C1 segment of cervical spinal cord (tissue), 14 donors: ENCODE measurements around the gene VIPR2.
A peak's percentile ranks its signal among the peaks of the same experiment; 100 is the strongest.

ENCODE experiments used
- DNase-seq, 14 donors: peaks; one replicate each; lab custom pipeline; 2025; lab: John Stamatoyannopoulos, UW

VIPR2 gene

DNA sequence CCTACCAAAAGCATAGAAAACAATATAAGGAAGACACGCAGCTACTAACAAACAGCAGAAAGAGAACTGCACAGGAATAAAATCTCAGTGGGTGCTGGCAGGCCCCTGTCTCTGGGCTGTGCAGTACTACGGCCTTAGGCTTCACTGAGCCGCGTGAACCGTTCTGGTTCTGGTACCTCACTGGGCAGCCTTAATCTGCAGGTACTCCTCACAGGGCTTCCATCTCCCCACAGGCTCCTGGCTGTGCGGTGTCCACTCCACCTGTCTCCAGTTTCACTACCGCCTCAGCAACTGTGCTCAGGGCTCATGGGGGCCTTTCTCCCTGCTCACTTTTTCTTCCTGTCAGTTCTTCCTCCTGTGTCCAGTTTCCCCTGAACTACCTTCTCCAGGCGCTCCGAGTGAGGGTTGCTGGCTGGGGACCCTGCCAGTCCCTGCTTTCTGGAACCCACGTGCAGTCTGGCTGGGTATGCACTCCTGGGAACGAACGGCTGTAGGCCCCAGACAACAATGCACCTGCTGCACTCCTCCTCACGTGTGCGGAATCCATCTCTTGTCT, 75.7 kb downstream of the VIPR2 start:
- DNase-seq, result no peak

DNA sequence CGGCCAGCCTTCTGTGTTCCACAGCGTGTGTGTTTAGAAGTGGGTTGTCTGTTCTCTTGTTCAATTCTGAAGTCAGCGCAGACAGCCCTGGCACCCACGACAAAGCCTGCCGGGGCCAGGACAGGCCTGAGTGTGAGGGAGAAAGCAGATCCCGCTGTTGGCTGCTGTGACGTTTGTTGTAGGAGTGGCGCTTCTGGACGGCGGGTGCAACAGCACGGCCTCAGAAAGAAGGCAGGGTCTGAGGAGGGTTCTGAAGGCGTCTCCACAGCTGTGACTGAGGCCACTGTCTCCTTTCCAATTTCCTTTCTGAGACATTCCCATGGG, 76.2 kb downstream of the VIPR2 start:
- peak in 8 of 14 donors; percentile 4 to 28 (median 14) for DNase-seq

DNA sequence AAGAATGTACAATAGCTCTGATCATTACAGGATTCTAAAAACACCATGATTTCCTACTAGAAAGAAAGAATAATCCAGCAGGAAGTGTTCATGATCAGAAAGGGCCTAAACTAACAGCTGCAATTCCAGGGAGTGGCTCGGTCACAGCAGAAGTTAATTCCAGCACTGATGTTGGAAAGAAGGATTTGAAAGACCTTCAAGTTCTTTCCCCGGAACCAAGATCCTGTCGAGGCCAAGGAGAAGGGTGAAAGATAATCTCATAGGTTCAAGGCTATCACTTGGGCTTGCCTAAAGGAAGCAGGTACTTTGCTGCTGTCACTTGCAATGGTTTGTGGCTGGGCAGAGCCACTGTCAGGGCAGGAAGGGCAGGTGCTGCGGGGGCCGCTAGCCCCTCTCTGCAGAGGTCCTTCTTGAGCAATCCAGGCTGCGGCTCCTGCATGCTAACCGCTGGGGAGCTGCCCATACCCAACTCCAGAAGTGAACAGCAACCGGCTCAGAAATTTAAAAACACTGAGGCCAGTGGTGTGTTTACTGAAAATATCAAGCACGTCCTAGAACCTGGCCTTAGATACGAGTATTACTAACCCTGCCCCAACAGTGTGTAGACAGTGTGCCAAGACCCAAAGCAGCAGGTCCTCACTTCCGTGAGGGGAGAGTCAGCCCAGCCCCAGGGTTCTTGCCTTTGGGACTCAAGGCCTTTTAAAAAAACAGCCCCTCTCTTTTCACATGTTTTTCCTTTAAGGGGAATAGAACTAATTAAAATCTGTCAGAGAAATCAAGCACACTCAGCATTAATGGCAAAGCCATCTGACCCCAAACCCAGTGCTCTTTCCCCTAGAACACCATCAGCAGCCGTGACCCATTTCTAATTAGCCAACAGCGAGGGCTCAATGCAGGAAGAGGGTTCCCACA, 76.8 kb downstream of the VIPR2 start:
- DNase-seq, result no peak

DNA sequence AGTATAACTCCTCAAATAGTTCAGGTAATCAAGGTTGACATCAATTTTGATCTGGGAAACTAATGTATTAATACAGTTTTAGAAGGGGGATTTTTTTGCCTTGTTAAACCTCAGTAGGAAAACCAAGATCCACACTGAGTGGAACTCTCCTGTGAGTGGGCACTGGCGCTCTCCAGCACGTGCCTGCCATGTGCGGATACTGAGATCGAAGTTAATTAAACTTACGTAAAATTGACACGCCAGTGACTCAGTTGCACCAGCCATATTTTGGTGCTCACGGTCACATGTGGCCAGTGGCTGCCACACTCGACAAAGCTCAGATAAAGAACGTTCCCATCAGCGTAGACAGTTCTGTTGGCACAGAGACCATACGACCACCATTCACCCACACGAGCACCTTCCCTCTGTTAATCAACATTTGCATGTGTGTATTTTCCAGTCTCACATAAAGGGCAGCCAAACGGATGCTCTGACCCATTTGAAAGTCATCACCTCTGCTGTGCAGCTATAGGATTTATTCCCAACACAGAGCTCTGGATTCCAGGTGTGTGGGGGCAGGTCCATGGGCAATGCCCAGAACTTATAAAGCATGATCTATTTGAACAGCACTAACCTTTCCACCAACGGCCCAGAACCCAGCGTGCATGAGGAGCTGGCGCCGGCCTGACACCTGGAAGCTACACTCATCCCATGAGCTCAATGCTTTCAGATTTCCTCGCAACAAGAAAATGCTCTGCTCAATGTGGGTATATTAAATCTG, 77.7 kb downstream of the VIPR2 start:
- no peak for DNase-seq

DNA sequence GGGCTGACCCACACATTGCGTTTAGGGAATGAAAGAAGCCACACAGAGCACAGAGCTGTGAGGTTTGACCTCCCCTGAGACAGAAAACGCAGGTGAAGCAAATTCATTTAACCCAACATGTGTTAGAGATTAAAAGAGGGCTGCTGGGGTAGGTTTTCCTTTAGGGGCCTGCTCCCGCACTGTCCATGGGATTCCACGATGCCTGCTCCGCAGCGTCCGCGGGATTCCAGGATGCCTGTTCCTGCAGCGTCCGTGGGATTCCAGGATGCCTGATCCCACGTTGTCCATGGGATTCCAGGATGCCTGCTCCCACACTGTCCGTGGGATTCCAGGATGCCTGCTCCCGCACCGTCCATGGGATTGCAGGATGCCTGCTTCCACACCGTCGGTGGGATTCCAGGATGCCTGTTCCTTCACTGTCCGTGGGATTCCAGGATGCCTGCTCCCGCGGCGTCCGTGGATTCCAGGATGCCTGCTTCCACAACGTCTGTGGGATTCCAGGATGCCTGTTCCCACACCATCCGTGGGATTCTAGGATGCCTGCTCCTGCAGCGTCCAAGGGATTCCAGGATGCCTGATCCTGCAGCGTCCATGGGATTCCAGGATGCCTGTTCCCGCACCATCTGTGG, 78.7 kb downstream of the VIPR2 start:
- DNase-seq, result no peak

DNA sequence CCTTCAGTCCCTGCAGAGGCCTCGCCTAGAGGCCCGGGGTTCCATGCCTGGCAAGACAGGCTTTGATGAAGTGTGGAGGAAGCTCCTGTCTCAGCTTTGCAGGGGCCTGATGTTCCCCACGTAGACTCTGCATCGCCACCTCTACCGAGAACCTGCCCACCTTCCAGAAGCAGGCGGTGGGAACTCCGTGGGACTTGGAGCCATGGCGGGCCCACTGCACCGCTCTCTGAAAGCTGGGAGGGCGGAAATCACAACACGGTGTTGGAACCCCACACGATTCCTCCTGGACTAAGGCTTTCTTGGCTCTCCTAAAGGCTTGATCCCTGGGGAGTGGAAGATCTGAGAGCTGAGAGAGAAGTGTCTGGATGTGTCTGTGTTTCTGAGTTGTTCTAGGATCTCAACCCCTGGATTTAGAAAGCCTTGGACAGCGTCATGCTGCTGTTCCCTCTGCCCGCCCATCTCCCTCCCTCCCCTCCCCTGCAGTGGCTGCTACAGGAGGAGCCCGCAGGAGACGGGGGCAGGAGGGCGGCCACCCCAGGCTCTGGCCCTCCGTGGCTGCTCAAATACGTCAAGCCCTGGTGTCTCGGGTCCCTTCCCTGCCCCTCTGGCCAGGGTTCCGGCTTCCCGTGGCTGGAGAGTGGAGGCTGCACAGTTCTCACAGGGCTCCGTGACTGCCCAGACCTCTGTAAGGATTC, 79.7 kb downstream of the VIPR2 start:
- DNase-seq, result no peak

DNA sequence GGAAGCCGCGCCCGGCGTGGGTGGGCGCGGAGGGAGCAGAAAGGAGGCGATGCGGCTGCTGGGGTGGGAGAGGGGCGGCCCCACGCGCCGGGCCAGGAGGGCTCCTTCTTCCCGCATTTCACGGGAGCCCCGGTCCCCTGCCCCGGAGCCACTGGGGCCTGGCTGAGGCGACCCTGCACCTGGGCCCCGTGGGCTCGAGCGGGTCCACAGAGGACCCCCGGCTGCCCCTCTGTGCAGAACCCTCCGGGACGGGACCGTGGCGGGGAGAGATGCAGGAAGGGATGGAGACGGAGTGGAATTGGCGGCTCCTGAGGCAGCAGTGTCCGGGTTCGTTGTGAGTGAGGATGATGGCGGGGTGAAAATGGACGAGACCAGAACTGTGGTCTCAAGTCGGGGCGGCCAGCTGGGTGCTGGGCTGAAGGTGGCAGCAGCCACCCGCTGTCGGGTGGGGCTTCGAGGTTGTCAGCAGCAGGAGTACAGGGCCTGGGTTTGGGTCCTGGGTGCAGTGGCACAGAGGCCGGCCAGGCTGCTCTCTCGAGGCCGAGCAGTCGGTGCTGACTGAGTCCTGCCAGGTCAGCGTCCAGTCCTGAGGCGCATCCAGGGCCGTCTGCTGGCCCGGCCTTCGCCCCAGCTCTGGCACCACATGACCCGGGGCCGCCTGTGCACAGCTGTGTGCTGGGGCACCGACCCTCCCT, 80.4 kb downstream of the VIPR2 start:
- DNase-seq, result no peak

DNA sequence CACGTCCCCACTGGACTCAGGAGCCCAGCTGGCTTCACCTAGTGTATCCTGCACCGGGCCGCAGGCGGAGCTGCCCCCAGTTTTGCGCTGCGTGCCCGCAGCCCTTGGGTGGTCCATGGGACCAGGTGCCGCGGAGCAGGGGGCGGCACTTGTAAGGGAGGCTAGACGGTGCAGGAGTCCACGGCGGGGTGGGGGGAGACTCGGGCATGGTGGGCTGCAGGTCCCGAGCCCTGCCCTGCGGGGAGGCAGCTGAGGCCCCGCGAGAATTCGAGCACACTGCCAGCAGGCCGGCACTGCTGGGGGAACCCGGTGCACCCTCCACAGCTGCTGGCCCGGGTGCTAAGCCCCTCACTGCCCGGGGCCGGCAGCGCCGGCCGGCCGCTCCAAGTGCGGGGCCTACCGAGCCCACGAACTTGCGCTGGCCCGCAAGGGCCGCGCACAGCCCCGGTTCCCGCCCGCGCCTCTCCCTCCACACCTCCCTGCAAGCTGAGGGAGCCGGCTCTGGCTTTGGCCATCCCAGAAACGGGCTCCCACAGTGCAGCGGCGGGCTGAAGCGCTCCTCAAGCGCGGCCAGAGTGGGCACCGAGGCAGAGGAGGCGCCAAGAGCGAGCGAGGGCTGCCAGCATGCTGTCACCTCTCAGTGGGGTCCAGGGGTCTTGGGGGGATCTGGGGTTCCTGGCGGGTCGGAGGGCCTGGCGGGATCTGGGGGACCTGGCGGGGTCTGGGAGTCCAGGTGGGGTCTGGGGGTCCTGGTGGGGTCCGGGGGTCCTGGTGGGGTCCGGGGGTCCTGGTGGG, 81.4 kb downstream of the VIPR2 start:
- no peak for DNase-seq

DNA sequence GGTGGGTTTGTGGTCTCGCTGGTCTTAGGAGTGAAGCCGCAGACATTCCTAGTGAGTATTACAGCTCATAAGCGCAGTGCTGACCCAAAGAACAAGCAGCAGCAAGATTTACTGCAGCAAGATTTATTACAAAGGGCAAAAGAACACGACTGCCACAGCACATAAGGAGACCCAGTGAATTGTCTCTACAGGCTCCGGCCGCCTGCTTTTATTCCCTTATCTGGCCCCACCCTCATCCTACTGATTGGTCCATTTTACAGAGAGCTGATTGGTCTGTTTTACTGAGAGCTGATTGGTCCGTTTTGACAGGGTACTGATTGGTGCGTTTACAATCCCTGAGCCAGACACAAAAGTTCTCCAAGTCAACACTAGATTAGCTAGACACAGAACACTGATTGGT, 82.1 kb downstream of the VIPR2 start:
- DNase-seq, result no peak

DNA sequence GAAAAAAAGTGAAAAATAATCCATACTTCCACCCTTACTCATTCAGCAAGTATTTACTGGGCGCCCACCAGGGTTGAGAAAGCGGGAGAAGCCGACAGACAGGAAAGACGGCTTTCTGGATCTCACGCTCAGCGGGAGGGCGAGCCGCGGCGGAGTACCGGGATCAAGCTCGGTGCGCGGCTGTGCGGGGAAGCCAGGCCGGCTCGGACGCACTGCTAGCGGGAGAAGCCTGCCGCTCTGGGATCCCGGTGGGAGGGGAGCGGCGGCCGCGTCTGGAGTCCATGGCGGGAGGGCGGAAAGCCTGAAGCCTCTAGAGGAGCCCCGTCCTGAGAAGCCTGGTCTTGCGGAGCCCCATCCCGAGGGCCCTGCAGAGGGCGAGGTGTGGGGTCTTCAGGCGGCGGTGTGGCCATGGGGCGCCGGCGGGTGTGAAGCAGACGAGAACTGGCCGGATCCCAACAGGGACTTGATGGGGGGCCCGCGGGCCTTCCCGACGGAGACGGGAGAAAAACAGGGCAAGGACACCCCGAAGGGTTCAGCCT, 82.9 kb downstream of the VIPR2 start:
- DNase-seq, result no peak

DNA sequence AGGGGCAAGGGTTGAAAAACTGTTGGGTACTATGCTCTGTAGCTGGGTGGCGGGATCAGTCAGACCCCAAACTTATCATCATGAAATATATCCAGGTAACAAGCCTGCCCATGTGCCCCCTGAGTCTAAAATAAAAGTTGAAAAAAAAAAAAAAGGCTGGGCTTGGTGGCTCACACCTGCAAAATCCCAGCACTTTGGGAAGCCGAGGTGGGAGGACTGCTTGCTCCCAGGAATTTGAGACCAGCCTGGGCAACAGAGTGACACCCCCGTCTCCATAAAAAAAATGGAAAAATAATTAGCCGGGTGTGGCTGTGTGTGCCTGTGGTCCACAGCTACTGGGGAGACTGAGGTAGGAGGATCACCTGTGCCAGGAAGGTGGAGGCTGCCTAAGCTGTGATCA, 83.5 kb downstream of the VIPR2 start:
- DNase-seq, result no peak

DNA sequence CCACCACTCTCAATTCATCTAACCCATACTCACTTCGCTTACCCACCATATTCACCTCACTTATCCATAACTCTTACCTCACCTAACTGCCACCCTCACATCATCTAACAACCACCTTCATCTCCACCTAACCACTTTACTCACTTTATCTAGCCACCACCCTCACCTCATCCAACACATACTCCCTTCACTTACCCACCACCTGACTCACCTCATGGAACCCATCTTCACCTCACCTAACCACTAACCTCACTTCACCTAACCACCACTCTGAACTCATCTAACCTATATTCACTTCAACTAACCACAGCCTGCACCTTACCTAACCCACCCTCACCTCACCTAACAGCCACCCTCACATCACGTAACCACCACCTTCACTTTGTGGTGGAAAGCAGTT, 84.2 kb downstream of the VIPR2 start:
- no peak for DNase-seq

DNA sequence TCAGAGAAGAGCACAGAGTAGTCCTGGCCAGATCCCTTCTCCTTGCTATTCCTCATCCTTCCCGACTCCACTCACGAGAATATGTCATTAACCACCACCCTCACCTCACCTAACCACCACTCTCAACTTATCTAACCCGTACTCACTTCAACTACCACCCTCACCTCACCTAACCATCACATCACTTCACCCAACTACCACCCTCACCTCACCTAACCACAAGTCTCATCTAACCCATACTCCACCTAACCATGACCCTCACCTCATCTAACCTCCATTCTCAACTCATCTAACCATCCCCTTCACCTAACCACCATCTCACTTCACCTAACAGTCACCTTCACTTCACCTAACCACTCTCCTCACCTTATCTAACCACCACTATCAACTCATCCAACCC, 85.0 kb downstream of the VIPR2 start:
- no peak for DNase-seq

DNA sequence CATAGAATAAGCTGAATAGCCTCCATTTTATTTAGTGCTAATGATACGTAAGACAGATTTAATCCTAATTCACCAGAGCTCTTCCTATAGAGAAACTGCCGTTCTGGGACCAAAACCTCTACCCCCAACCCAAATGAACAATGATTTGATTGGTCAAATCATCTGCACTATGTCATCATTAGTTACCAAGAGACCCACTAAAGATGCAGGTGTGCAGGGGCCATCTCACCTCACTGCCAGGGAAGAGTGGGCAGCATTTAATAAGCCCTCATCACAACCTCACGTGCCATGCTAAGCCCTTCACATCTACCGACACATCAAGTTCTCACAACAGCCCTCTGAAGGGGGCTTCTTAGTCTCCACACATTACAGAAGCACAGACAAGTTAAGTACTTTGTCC, 87.0 kb downstream of the VIPR2 start:
- no peak for DNase-seq

DNA sequence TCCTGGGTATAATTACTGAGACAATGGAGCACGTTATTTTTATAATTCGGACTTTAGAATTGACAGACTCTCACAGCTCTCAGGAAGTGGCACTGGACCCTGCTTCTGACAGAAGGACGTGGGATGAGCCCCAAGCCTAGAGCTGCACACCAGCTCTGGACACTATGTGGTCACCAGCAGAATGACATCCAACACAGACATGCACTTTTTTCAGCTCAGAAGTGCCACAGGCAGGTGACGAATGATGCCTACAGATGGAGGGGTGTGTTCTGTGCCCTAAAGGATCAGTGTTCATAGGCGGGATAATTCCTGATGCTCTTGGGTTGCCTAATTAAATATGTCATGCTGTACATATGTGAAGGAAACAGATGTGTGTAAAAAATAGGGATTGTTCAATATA, 87.9 kb downstream of the VIPR2 start:
- no peak for DNase-seq

DNA sequence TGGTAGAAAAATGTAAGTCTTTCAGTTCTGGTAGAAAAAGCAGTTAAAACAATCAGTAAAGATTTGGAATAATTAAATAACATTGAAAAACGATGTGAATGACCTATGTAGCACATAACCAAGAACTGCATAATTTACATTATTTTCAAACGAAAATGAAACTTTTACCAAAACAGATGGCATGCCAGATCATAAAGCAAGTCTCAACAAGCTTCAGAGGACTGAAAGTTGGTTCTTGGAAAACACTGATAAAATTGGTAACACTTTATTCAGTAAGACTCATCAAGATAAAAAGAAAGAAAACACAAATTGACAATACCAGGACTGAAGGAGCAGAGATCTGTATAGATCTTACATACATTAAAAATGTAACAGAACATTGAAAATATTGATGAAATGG, 92.8 kb downstream of the VIPR2 start:
- DNase-seq, result no peak

DNA sequence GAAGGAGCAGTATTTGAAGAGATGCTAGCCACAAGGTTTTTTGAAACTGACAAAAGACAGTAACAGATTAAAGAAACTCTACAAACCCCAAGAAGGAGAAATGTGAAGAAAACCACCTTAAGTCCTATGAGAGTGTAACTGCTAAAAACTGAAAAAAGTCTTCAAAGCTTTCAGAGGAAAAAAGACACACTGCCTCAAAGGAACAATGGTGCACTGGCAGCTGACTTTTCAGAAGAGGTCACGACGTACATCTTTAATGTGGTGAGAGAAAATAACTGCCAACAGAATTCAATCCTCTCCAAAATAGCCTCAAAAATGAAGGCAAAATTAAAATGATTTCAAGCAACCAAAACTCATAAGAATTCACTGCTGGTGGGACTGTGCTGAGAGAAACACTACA, 94.0 kb downstream of the VIPR2 start:
- no peak for DNase-seq

DNA sequence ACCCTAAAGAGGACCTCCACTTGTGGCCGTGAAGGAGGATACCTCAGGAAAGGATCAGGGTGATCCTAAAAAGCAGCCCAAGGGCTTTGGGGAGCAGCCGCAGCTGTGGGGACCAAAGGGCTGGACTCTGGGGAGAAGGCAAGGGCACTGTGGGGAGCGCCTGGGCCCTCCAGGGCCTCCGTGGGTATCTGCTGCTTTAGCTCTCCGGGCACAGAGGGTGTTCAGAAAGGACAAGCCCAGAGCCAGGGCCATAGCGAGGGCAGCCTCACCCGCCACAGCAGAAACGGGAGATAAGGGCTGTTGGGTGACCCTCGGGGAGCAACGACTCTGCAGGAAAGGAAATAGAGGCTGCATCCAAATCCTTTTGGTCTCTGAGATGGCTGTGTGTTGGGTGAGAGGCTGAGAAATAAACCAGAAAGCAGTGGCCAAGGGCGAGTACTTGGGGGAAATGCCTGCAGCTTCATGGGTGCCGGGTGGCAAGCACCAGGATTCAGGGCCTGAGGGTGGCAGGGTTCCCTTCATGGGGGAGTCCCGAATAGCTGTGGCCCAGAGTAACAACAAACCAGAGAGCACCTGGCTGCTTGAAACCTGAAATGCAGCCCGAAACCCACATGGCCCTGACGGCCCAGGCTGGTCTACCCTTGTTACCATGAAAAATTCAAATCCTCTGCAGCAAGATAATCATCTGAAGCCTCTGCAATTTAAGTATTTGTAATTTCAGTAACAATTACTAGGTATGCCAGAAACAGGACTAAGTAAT, 95.2 kb downstream of the VIPR2 start:
- no peak for DNase-seq

DNA sequence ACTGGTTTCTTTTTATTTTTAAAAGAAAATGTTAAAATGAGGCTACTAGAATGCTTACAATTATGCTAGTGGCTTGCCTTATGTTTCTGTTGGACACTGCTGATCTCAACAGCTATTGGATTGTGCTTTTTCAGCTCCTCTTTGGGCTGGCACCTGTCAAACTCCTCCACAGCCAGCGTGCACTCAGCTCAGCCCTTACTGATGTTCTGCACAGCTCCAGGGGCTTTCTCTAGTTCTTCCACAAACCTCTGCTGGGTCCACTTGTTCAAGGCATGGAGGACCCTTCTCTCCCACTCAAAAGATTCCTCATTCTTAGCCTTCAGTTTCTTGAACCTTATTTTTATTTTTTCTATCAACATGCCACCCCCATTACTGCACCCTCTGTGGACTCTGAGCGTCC, 96.0 kb downstream of the VIPR2 start:
- DNase-seq, result no peak
